SU-DHL-6 (cell line): ENCODE data around the gene SNN.

Experiments
- H2AFZ ChIP-seq: fragments of 200-600 bp; sonication (generic); 2 replicates; pipeline ENCODE4 v1.6.1; 2014; ENCODE audit warnings: low read depth, mild to moderate bottlenecking, moderate library complexity, mixed read lengths, antibody characterized with exemption, low read length; ENCODE audit not compliant: severe bottlenecking
- H3F3A ChIP-seq: fragments of 200-600 bp; shearing (Covaris generic); 2 replicates; pipeline ENCODE4 v1.6.0; 2016; ENCODE audit warnings: antibody characterized with exemption, mild to moderate bottlenecking; ENCODE audit not compliant: insufficient read depth
- H3K27ac ChIP-seq: fragments of 200-600 bp; sonication (generic); 2 replicates; pipeline ENCODE4 v1.5.1; 2016; ENCODE audit warnings: low read depth, mild to moderate bottlenecking, low read length, moderate library complexity, mixed read lengths
- H3K27me3 ChIP-seq: fragments of 200-600 bp; sonication (generic), shearing (Covaris generic); 2 replicates; pipeline ENCODE4 v1.6.0; 2014; ENCODE audit warnings: mild to moderate bottlenecking, low read length
- H3K36me3 ChIP-seq: fragments of 200-600 bp; sonication (generic); 2 replicates; pipeline ENCODE4 v1.6.1; 2014; ENCODE audit warnings: mild to moderate bottlenecking, low read length, mixed read lengths
- H3K4me2 ChIP-seq: fragments of 300-600, 200-600 bp; shearing (Covaris generic), sonication (generic); 2 replicates; pipeline ENCODE4 v1.6.0; 2014; ENCODE audit warnings: low read length, low read depth, mild to moderate bottlenecking; ENCODE audit not compliant: poor library complexity, severe bottlenecking
- H3K4me3 ChIP-seq: fragments of 200-600 bp; sonication (generic); 2 replicates; pipeline ENCODE4 v1.5.1; 2014; ENCODE audit warnings: antibody characterized with exemption, low read length, mild to moderate bottlenecking, mixed read lengths; ENCODE audit not compliant: insufficient read depth, poor library complexity, severe bottlenecking
- H3K79me2 ChIP-seq: fragments of 200-600 bp; sonication (generic); 2 replicates; pipeline ENCODE4 v1.6.1; 2014; ENCODE audit warnings: mild to moderate bottlenecking, low read length, moderate library complexity; ENCODE audit not compliant: insufficient read depth
- H3K9ac ChIP-seq: fragments of 200-600 bp; sonication (generic); 2 replicates; pipeline ENCODE4 v1.7.0; 2014; ENCODE audit warnings: mild to moderate bottlenecking, low read length
- H3K9me2 ChIP-seq: fragments of 200-600 bp; sonication (generic); replicated peaks from 2 replicates; pipeline ENCODE4 v1.6.1; 2014; ENCODE audit warnings: low read length; ENCODE audit not compliant: insufficient read depth
- H3K9me3 ChIP-seq: fragments of 200-600 bp; sonication (generic); 2 replicates; pipeline ENCODE4 v1.6.1; 2014; ENCODE audit warnings: low read length, mixed read lengths; ENCODE audit not compliant: insufficient read depth
- H4K20me1 ChIP-seq: fragments of 200-600 bp; sonication (generic); 2 replicates; pipeline ENCODE4 v1.6.1; 2014; ENCODE audit warnings: low read depth, mild to moderate bottlenecking, antibody characterized with exemption, low read length, moderate library complexity, mixed read lengths
- EZH2phosphoT487 ChIP-seq: fragments of 200-600 bp; sonication (generic), shearing (Covaris generic); conservative IDR thresholded peaks from 2 replicates; pipeline ENCODE4 v1.6.1; 2018; ENCODE audit warnings: mild to moderate bottlenecking, antibody characterized with exemption, low read length, moderate library complexity, mixed read lengths
- TF ChIP-seq, protein P1 (sequence below): fragments of 200-600 bp; sonication (generic); IDR thresholded peaks from one replicate; pipeline ENCODE4 v1.5.1; 2017; ENCODE audit warnings: antibody characterized with exemption, mild to moderate bottlenecking, low read length, moderate library complexity; ENCODE audit not compliant: insufficient read depth, poor library complexity, severe bottlenecking

Gene SNN

DNA sequence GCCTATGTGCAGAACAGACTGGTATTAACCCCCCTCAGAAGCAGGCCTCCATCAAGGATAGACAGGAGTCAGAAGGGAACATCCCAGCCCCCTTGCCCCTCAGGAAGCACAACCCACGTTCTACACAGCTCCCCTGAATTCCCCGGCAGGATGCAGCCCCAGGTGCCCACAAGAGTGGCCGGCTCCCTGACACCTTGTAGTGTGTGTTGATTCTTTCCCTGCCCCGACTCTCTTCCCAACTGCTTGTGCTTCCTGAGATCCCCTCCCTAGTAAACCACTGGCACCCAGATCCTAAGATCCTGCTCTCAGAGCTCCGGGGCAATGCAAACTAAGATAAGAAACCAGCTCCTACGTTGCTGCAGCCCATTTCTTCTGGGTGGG, 46.7 kb upstream of the SNN start:
- H3K27me3 ChIP-seq: no peaks in the 10 kb centered on the region
- peak overlapping the region; percentile 53 for H3K4me2 ChIP-seq
- no peaks in the 10 kb centered on the region for H3K79me2 ChIP-seq
- peak overlapping the region; percentile 12 for H3K4me3 ChIP-seq
- no peaks in the 10 kb centered on the region for H3K9me2 ChIP-seq
- peak overlapping the region; percentile 49 for H3K9ac ChIP-seq
- H3K27ac ChIP-seq: peak overlapping the region; percentile 93
- peak overlapping the region; percentile 37 for H2AFZ ChIP-seq
- H3K36me3 ChIP-seq: no peaks in the 10 kb centered on the region
- no peaks in the 10 kb centered on the region for H4K20me1 ChIP-seq
- H3K9me3 ChIP-seq: no peaks in the 10 kb centered on the region
- no peak for TF ChIP-seq EZH2phosphoT487
- H3F3A ChIP-seq: 0 out of 2 replicates have a peak, but pooled peaks cover 5% of the 10 kb centered on the region

- Histone ChIP-seq H3K27me3 (no peaks in the 10 kb centered on the region), H4K20me1 (no peaks in the 10 kb centered on the region), H2AFZ (peak overlapping the region; percentile 37), H3K9ac (peak overlapping the region; percentile 49), H3K27ac (peak overlapping the region; percentile 93), H3K4me2 (peak overlapping the region; percentile 53), H3K9me2 (no peaks in the 10 kb centered on the region), H3F3A (0 out of 2 replicates have a peak, but pooled peaks cover 5% of the 10 kb centered on the region), H3K4me3 (peak overlapping the region; percentile 27), H3K79me2 (no peaks in the 10 kb centered on the region), H3K9me3 (no peaks in the 10 kb centered on the region), H3K36me3 (no peaks in the 10 kb centered on the region)
- TF ChIP-seq, protein P1, sequence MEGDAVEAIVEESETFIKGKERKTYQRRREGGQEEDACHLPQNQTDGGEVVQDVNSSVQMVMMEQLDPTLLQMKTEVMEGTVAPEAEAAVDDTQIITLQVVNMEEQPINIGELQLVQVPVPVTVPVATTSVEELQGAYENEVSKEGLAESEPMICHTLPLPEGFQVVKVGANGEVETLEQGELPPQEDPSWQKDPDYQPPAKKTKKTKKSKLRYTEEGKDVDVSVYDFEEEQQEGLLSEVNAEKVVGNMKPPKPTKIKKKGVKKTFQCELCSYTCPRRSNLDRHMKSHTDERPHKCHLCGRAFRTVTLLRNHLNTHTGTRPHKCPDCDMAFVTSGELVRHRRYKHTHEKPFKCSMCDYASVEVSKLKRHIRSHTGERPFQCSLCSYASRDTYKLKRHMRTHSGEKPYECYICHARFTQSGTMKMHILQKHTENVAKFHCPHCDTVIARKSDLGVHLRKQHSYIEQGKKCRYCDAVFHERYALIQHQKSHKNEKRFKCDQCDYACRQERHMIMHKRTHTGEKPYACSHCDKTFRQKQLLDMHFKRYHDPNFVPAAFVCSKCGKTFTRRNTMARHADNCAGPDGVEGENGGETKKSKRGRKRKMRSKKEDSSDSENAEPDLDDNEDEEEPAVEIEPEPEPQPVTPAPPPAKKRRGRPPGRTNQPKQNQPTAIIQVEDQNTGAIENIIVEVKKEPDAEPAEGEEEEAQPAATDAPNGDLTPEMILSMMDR: no peak
- no peak for TF ChIP-seq EZH2phosphoT487
These were observed 46.2 kb upstream of the SNN start for GRCh38 chr16:11621920-11622651.

DNA sequence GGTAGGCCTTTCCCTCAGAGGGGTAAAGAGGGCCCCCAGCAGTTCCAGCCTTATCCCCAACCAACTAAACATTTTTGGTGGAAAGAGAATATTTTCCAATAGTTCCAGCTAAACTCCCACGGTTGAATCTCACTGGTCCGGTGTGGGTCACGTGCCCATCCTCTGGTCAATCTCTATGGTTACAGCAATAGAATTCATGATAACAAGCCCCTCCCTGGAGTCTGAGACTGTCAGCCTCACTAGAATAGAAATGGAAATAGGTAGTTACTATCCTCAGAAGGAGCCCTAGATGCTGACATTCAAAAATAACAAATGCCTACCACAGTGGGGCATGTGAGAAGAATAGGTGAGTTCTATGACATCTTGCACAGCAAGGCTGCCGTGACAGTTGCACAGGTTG, 44.0 kb upstream of the SNN start:
- Histone ChIP-seq H3K9ac (no peak overlapping the region), H3F3A (0 out of 2 replicates have a peak, but pooled peaks cover 5% of the 10 kb centered on the region), H3K36me3 (no peaks in the 10 kb centered on the region), H4K20me1 (no peaks in the 10 kb centered on the region), H3K4me2 (no peak overlapping the region), H3K9me3 (no peaks in the 10 kb centered on the region), H3K27ac (no peak overlapping the region), H3K9me2 (no peaks in the 10 kb centered on the region), H3K4me3 (no peak overlapping the region), H3K79me2 (no peaks in the 10 kb centered on the region), H2AFZ (no peak overlapping the region), H3K27me3 (no peaks in the 10 kb centered on the region)
- TF ChIP-seq, protein P1: no peak
- TF ChIP-seq EZH2phosphoT487: no peak
